HTR-8/SVneo (cell line): Measurements from ENCODE around the gene MEIS1.

Experiments used
- DNase-seq: peaks from one replicate; pipeline ENCODE4 v3.0.0; 2011; ENCODE audit warnings: low spot score, mixed read lengths; ENCODE audit not compliant: insufficient read length
- FAIRE-seq: peaks from 2 replicates; lab custom pipeline; 2011; peaks lifted over from hg19 to GRCh38; lab: Jason Lieb, UNC

MEIS1 gene

DNA sequence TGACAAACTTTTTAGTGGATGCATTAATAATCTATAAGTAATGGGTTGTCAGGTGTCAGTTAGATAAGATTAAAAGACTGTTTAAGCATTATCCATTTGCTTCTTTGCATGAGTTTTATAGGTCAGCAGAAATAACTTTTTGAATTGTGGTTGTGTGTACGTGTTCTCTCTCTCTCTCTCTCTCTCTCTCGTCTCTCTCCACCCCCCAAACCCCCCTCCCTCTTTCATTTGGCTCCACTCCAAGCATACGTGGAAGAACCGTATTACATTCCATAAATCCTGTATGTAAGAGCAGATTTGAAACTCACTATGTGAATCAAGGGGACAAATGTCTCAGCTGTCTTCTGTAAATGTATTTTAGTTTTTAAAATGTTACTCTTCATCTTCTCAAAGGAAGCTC lies 120.2 kb downstream of the MEIS1 start:
- no peak for FAIRE-seq
- no peak for DNase-seq

DNA sequence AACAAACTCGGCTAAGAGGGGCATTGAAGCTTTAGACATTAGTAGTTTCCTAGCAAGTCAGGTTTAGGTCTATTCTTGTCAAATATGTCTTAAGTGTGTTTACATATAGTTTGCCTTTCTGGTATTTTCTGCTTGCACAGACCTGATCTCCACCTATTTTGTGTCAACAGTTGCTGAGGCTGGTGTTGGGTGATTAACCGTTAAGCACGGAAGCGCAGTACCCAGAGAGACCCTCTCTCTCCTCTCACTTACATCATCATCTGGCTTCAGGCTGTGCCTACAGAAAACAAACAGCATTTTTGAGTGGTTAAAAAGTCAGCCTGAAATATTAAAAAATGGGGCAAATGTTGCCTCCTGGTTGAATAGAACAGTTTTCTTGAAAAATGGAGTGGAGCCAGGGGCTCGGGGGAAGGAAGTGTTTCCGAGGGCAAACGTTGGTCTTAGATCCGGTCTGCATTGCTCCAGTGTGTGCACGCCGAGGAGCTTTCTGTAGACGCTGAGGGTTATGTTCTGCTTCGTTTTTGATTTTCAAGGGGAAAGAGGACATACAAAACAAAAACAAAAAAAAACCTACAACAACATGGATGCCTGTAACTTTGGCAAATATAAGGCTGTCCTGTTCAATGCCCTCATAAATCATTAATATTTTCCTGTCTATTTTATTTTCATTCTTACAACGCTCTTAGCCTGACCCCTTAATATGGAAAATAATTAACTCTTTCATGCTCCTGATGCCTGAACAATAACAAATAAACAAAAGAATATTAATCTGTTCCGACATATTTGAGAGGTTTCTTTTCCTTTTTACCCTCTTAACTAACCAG lies 120.8 kb downstream of the MEIS1 start:
- peak; percentile 68 for FAIRE-seq
- no peak for DNase-seq

DNA sequence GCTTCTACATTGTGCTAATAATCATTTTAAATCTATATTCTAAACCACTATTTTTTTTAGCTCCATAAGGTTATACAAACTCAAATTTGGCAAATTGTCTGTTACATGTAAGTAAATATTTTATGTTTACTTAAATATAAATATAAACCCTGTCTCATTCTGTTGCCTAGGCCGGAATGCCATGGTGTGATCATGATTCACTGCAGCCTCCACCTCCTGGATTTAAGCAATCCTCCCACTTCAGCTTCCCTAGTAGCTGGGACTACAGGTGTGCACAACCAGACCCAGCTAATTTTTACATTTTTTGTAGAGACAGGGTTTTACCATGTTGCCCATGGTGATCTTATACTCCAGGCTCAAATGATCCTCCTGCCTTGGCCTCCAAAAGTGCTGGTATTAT lies 124.7 kb downstream of the MEIS1 start:
- FAIRE-seq, result no peak
- DNase-seq, result no peak

DNA sequence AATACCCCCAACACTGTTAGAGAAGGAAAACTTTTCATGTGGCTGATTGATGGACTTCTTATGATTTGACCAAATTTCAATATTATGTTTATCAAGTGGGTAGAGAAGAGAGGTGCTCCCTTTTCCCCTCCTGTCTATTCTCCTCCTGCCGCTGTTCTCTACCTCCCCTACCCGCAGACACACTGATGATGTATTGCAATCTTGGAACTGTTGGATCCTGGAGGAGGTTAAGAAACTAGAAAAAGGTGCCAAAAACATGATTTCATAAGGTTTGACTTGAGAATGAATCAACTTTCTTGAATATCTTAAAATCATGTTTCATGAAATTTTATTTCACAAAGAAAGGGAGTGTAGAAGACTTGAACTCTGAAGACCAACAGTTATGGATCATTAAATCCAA lies 125.8 kb downstream of the MEIS1 start:
- no peak for FAIRE-seq
- DNase-seq, result no peak

DNA sequence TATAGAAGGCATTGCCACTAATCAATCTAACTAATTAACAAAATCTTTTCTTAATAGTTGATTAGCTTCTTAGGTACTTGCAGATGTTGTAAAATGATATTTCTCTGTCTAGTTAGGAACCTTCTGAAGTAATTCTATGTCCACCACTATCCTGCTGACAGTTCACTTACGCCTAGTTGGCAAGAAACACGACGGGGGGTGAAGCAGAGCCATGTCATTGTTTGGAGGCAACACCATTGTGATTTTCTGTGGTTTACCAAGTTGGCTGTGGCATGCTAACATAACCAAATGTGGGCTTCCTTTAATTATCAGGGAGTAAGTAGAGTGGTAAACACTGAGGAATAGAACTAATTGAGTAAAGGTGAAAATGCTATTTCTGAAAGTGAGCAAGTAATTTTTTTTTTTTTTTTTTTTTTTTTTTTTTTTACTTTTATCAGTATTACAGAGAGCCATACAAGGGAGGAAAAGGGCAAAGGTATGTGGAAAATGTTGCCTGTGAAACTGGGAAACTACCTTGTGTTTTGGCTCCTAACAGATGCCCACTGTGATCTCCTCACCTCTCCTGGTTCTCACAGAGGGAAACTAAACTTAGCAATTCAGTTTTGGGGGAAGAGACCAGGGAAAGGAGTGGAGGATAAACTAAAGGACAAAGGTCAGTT lies 126.8 kb downstream of the MEIS1 start:
- no peak for FAIRE-seq
- no peak for DNase-seq

DNA sequence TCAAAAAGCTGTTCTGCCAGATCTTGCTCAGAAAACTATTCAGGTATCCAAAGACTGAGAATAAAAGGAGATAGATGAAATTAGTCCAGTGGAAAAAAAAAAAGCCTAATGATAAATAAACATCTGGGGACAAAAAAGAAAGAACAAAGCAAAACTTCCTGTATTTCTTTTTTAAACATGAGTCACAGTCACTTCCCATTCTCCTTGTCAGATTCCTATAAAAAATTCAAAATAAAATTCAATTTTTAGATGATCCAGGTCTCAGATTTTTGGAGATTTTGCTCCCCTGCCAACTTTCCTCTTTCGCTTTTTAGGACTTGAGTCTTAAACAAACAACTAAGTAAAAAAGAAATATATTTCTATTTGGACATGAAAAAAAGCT lies 127.4 kb downstream of the MEIS1 start:
- DNase-seq (no peak), FAIRE-seq (no peak)

DNA sequence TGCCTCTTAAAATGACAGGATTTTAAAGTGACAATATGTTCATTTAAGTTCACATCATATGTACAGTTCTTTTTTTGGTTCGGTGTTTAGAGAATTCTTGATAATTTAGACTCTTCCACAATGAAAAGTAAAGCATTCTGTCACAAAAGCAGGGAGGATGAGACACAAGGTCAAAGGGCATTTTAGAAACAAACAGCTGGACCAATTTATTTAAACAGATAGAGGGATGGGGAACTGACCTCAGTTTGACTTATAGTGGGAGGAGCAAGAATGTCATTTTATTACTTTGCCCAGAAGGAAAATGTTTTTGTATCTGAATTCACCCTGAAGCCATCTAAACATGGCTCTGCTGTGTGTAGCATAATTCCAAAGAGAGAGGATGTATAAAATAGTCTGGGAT lies 128.5 kb downstream of the MEIS1 start:
- FAIRE-seq (no peak), DNase-seq (no peak)

DNA sequence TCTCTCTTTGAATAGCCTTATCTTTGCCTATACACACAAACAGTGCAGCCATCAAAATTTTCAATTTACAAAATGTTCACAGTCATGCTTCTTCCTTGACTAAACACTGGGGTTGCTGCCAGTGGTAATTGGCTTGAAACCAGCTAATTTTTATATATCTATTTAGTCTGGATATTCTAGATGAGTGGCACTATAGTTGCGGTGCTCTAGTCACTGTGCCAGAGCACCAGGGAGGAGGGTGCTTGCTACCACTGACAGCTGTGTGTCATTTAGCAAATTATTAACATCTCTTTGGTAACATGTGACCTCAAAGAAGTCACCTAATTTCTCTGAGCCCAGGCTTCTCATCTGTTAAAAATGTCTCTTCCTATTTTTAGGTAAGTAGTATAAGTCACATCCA lies 130.4 kb downstream of the MEIS1 start:
- DNase-seq (no peak), FAIRE-seq (no peak)

DNA sequence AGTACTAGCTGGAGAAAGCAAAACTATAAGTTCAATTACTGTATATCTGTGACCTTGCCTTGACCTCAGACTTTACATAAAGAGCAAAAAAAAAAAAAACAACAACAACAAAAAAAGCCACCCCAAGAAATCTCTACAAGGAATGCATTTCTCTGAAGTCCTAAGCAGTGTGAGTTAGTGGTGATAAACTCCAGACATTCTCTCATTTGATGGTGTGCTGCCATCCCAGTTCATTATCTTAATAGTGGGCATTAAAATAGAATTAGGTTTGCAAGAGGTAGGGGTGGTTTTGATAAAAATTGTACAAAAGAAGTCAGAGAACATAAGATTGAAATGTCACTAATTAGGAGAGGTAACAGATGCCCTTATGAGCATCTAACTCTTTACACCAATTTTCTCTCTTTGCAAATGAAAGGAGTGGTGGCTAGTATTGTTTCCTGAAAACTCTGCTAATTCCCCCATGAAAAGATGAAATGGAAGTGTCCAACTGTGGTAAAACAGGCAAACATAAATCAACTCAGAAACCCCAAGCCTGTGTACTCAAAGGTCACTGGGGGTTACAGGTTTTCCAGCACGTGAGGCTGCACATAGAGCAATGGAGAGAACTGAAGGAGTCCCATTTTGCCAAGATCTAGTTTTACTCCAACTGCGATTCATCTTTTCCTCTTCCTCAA lies 131.9 kb downstream of the MEIS1 start:
- FAIRE-seq, result no peak
- DNase-seq, result no peak

DNA sequence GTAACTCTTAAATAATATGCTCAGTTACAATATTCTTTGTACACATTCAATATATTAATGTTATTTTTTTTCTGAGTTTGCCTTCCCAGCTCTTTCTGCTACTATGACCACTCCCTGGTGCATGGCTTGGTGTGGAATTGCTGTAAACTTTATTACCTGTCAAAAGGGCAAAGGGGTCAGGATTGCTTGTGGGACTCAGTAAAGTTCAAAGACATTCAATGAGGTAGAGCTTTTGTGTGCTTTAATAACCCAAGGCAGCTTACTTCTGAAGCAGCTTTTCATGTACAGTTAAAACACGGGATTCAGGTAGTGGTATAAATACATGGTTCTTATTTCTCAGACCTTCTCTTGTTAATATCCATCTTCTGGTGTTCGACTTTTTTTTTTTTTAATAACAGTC lies 132.8 kb downstream of the MEIS1 start:
- no peak for FAIRE-seq
- DNase-seq, result no peak

DNA sequence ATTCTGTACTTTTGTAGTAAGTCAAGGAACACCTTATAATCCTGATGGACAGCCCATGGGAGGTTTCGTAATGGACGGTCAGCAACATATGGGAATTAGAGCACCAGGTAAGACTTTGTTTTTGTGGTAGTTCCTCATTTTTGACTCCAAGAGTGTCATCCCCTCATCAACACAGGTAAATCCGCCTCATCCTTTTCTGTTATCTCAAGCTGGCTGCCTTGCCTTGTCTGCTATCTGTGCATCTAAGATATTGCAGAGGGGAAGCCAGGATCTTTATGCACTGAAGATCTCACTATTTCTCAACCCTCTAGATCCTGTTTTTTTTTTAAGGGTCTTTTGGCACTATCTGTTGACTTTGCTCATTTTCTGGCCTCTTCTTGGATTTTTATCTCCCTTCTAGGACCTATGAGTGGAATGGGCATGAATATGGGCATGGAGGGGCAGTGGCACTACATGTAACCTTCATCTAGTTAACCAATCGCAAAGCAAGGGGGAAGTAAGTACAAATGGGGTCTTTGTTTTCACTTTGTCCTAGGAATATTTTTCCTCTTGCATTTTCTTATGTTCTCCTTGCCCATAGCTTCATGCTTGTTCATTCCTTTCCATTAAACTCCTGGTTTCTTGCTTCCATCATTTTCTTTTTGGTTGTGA lies 133.8 kb downstream of the MEIS1 start:
- no peak for DNase-seq
- FAIRE-seq, result no peak

DNA sequence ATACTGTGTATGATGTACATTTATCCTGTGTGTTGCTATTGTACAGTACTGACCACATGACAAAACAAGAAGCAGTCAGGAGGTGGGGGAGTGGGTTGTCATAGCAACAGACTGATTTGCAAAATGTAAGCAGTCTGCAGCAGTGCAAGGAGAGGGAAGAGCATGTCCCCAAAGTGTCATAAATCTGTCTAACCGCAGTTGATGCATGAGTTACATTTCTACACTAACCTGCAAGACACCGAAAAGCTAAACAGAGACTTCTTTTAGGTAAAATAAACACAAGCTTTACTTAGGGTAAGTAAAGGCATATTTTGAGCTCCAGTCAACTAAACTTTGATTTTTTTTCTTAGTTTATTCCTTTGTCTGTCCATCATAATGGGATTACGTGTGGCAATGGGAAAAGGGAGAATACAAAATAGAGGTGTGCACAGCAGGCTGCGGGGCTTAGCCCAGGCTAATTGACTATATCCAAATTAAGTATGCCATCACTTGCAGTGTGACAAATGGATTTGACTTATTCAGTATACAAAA lies 134.5 kb downstream of the MEIS1 start:
- DNase-seq (no peak), FAIRE-seq (no peak)

DNA sequence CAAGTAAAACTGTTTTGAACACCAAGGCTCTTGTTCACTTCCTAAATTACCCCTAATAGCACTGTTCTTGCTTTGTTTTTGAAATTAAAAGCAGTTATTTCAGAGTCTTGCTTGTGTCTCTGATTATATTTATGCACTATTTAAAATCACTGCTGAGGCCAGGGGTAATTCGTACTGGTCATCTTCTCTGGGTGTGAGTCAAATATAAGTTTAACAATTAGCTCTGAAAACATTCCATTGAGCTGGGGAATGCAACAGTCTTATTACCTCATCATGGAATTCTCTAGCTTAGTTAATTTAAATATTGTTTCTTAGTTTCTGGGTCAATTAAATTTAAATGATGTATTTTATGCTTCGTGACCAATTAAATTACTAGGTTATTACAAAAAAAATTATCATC lies 135.0 kb downstream of the MEIS1 start:
- no peak for FAIRE-seq
- DNase-seq, result no peak

DNA sequence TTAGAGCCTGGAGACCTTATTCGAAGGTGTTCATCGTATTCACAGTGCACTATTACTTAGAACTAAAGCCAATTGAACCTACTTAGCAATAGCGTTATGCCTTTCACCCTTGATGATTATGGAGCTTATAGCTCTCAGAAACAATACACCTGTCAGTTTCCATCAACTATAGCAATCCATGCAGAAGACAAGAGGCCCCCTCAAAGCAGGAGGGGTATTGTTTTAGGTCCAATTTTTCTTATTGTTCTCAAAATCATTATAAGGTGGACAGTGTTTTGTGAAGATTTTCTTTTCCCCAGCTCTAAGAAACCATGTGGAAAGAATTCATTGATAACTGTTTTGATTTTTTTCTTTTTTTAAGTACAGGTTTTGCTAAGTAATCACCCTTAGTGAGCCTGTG lies 135.5 kb downstream of the MEIS1 start:
- DNase-seq, result no peak
- no peak for FAIRE-seq

DNA sequence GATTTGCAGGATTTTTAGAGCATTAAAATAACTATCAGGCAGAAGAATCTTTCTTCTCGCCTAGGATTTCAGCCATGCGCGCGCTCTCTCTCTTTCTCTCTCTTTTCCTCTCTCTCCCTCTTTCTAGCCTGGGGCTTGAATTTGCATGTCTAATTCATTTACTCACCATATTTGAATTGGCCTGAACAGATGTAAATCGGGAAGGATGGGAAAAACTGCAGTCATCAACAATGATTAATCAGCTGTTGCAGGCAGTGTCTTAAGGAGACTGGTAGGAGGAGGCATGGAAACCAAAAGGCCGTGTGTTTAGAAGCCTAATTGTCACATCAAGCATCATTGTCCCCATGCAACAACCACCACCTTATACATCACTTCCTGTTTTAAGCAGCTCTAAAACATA lies 137.0 kb downstream of the MEIS1 start:
- no peak for DNase-seq
- no peak for FAIRE-seq

DNA sequence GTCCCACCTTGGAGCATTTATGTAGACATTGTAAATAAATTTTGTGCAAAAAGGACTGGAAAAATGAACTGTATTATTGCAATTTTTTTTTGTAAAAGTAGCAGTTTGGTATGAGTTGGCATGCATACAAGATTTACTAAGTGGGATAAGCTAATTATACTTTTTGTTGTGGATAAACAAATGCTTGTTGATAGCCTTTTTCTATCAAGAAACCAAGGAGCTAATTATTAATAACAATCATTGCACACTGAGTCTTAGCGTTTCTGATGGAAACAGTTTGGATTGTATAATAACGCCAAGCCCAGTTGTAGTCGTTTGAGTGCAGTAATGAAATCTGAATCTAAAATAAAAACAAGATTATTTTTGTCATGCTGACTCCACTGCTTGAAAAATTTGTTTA lies 137.5 kb downstream of the MEIS1 start:
- DNase-seq, result no peak
- FAIRE-seq, result no peak

DNA sequence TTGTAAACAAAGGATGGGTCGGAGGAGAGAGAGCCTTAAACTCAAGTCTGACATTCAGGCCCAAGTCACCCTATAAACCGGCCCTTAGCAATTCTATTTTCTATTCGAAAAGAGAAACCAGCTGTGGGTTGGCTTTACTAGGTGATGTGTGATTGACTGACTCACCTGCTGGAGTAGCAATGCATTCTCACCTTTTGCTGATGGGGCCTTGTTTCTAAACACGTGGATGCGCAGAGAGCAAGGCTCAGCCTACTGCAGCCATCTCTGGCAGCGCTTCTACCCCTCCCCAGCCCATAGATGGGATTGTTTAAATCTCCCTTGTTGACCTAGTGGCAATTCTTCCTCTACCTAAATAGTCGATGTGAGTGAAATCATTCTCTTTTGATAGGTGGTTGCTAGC lies 138.5 kb downstream of the MEIS1 start:
- DNase-seq, result no peak
- no peak for FAIRE-seq

DNA sequence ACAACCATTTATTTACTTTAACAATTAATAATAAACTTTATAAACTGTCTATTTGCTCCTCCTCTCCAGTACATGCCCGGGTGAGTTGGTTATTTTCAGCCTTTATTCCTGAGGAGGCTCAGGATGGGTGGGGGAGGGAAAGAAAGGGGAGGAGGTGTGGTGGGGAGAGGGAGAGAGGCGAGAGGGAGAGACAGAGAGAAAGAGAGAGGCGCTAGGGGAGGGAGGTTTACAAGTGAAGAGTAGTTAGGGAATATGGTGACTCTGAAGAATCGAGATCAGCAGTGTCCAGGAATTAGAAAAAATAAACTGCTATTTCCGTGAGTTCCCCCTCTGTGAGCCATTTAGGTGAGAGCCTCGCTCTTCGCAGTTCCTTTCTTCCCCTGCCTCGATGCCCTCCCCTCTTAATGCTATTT lies 138.9 kb downstream of the MEIS1 start:
- no peak for DNase-seq

DNA sequence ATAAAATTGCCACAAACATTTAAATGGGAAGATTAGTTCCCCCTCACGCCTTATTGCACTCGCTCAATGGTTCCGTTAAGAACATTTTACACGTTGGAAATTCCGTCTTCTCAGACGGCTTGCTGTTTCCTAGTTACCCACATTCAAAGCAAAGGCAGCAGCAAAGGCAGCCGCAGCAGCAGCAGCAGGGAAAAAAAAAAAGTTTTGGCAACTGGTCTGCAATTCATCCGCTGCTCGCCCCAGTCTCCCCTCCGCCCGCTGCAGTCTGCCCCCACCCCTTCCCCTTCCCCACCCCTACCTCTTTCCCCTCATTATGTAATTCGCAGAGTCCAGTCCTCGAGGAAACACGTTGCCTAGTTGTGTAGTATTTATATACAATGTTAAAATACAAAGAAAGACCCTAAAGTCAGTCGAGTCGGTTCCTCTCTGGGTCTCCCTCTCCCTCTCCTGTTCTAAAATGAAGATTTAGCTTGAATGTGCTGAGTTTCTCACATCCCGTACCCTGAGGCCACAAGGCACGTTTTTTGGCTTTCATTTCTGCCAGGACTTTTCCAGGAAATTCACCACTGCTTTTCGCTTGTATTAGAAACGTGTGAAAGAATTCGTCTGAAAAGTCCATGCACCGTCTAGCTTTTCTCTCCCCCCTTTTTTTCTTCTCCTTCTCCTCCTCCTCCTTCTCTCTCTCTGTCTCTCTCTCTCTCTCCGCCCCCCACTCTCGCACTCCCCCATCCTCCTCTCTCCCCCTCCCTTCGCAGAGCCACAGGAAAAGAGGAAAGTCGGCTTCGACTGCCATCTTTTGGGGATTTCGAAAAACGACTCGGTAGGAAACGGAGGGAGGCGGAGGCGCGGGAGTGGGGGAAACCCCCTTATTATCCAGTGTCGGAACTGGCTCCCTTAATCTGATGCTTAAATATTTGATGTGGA lies 140.0 kb downstream of the MEIS1 start:
- FAIRE-seq (no peak), DNase-seq (peak; percentile 76)

More for the DNA sequence above, 138.9 kb downstream of the MEIS1 start:
- no peak for FAIRE-seq
